HG03175 (cell line): ENCODE results near the gene TACO1.

ENCODE experiments used
- ATAC-seq: cut with Tn5 transposase; IDR thresholded peaks from one replicate; pipeline ENCODE4 v1.9.1; 2021; ENCODE audit warnings: mild to moderate bottlenecking, moderate library complexity; ENCODE audit not compliant: unreplicated experiment

Gene TACO1

GRCh38 chr17:63635787-63636186, 35.1 kb downstream of the TACO1 start:
- ATAC-seq, result no peak

- no peak for ATAC-seq
These were observed 38.4 kb downstream of the TACO1 start for GRCh38 chr17:63639125-63639524.

- ATAC-seq, result no peak
These were observed 39.3 kb downstream of the TACO1 start for GRCh38 chr17:63640038-63640437.

- ATAC-seq, result no peak
These were observed 41.2 kb downstream of the TACO1 start for GRCh38 chr17:63641692-63642448.

- no peak for ATAC-seq
These were observed 44.2 kb downstream of the TACO1 start for GRCh38 chr17:63644846-63645245.

GRCh38 chr17:63645775-63646487, 45.2 kb downstream of the TACO1 start:
- ATAC-seq, result peak; percentile 67

- ATAC-seq, result peak; percentile 82
These were observed 45.8 kb downstream of the TACO1 start for GRCh38 chr17:63646488-63646806.

GRCh38 chr17:63647065-63647725, 46.5 kb downstream of the TACO1 start:
- no peak for ATAC-seq

- no peak for ATAC-seq
These were observed 47.2 kb downstream of the TACO1 start for GRCh38 chr17:63647936-63648335.

GRCh38 chr17:63649813-63650212, 49.1 kb downstream of the TACO1 start:
- ATAC-seq, result no peak

GRCh38 chr17:63652106-63652505, 51.4 kb downstream of the TACO1 start:
- ATAC-seq, result no peak

GRCh38 chr17:63653050-63653449, 52.4 kb downstream of the TACO1 start:
- no peak for ATAC-seq

- ATAC-seq, result no peak
These were observed 57.1 kb downstream of the TACO1 start for GRCh38 chr17:63657786-63658185.
